Measurements from ENCODE around the gene KCNMA1.
A peak's percentile ranks its signal among the peaks of the same experiment; 100 is the strongest.

The KCNMA1 gene

GRCh38 chr10:77602231-77602912 lies 35.2 kb downstream of the KCNMA1 start:
- peak; percentile 63 for TF ChIP-seq Cebpa-rat (IDR thresholded peaks at IDR 0.05)
- H3K9me3 ChIP-seq: no peaks in the 10 kb centered on the region
- peak overlapping the region; percentile 97 for H3K4me2 ChIP-seq
- H3K4me3 ChIP-seq: peak overlapping the region; percentile 54; the same call in 1 of the 2 replicates
- peak overlapping the region; percentile 62 for H3K9ac ChIP-seq
- peak overlapping the region; percentile 76 for H3K27ac ChIP-seq
- H3K27me3 ChIP-seq: no peaks in the 10 kb centered on the region
- H3K36me3 ChIP-seq: no peaks in the 10 kb centered on the region
- no peaks in the 10 kb centered on the region for H4K20me1 ChIP-seq
- H3K4me1 ChIP-seq: peaks cover 80% of the 10 kb centered on the region

- TF ChIP-seq Cebpa-rat (IDR thresholded peaks at IDR 0.05): no peak
- H4K20me1 ChIP-seq: no peaks in the 10 kb centered on the region
- no peaks in the 10 kb centered on the region for H3K36me3 ChIP-seq
- no peak overlapping the region for H3K9ac ChIP-seq
- peak overlapping the region; percentile 76; the same call in 1 of the 2 replicates for H3K27ac ChIP-seq
- H3K4me3 ChIP-seq: no peak overlapping the region
- H3K9me3 ChIP-seq: no peaks in the 10 kb centered on the region
- H3K27me3 ChIP-seq: no peaks in the 10 kb centered on the region
- peaks cover 71% of the 10 kb centered on the region for H3K4me1 ChIP-seq
- peak overlapping the region; percentile 97 for H3K4me2 ChIP-seq
These were observed 36.1 kb downstream of the KCNMA1 start for GRCh38 chr10:77601488-77601887.

- peak overlapping the region; percentile 97 for H3K4me2 ChIP-seq
- H3K4me1 ChIP-seq: peaks cover 64% of the 10 kb centered on the region
- no peak for TF ChIP-seq Cebpa-rat (IDR thresholded peaks at IDR 0.05)
- no peaks in the 10 kb centered on the region for H4K20me1 ChIP-seq
- no peaks in the 10 kb centered on the region for H3K27me3 ChIP-seq
- no peak overlapping the region for H3K4me3 ChIP-seq
- no peak overlapping the region for H3K9ac ChIP-seq
- no peaks in the 10 kb centered on the region for H3K9me3 ChIP-seq
- H3K36me3 ChIP-seq: no peaks in the 10 kb centered on the region
- no peak overlapping the region; the same call in 1 of the 2 replicates for H3K27ac ChIP-seq
These were observed 37.0 kb downstream of the KCNMA1 start for GRCh38 chr10:77600640-77601039.

- Histone ChIP-seq H3K27me3 (no peaks in the 10 kb centered on the region), H3K27ac (no peak overlapping the region), H3K9me3 (no peaks in the 10 kb centered on the region), H4K20me1 (no peaks in the 10 kb centered on the region), H3K9ac (no peak overlapping the region), H3K4me2 (no peak overlapping the region), H3K4me3 (no peak overlapping the region), H3K4me1 (peaks cover 64% of the 10 kb centered on the region), H3K36me3 (no peaks in the 10 kb centered on the region)
- TF ChIP-seq Cebpa-rat (IDR thresholded peaks at IDR 0.05): no peak
These were observed 38.0 kb downstream of the KCNMA1 start for GRCh38 chr10:77599651-77600050.

GRCh38 chr10:77598606-77599005 lies 39.0 kb downstream of the KCNMA1 start:
- no peaks in the 10 kb centered on the region for H3K36me3 ChIP-seq
- H3K27me3 ChIP-seq: no peaks in the 10 kb centered on the region
- no peaks in the 10 kb centered on the region for H3K9me3 ChIP-seq
- no peak overlapping the region for H3K9ac ChIP-seq
- H3K4me1 ChIP-seq: peaks cover 64% of the 10 kb centered on the region
- H3K27ac ChIP-seq: peak overlapping the region; percentile 14; the same call in 1 of the 2 replicates
- no peak overlapping the region for H3K4me3 ChIP-seq
- no peak for TF ChIP-seq Cebpa-rat (IDR thresholded peaks at IDR 0.05)
- H3K4me2 ChIP-seq: no peak overlapping the region
- H4K20me1 ChIP-seq: no peaks in the 10 kb centered on the region

- H3K4me3 ChIP-seq: no peak overlapping the region
- TF ChIP-seq Cebpa-rat (IDR thresholded peaks at IDR 0.05): no peak
These were observed 40.0 kb downstream of the KCNMA1 start for GRCh38 chr10:77597560-77597959.

GRCh38 chr10:77594471-77594783 lies 43.2 kb downstream of the KCNMA1 start:
- TF ChIP-seq Cebpa-rat (IDR thresholded peaks at IDR 0.05): no peak

More at GRCh38 chr10:77597560-77597959, 40.0 kb downstream of the KCNMA1 start:
- no peaks in the 10 kb centered on the region for H3K36me3 ChIP-seq
- no peak overlapping the region for H3K9ac ChIP-seq
- H3K27me3 ChIP-seq: no peaks in the 10 kb centered on the region
- no peak overlapping the region for H3K27ac ChIP-seq
- H4K20me1 ChIP-seq: no peaks in the 10 kb centered on the region
- no peaks in the 10 kb centered on the region for H3K9me3 ChIP-seq
- H3K4me1 ChIP-seq: peaks cover 64% of the 10 kb centered on the region
- no peak overlapping the region for H3K4me2 ChIP-seq

GRCh38 chr10:77593771-77594470 lies 43.7 kb downstream of the KCNMA1 start:
- H3K9ac ChIP-seq: no peak overlapping the region
- H3K4me2 ChIP-seq: peak overlapping the region; percentile 76
- no peaks in the 10 kb centered on the region for H4K20me1 ChIP-seq
- H3K4me1 ChIP-seq: peaks cover 34% of the 10 kb centered on the region
- no peaks in the 10 kb centered on the region for H3K27me3 ChIP-seq
- TF ChIP-seq Cebpa-rat (IDR thresholded peaks at IDR 0.05): no peak
- H3K4me3 ChIP-seq: no peak overlapping the region
- H3K27ac ChIP-seq: peak overlapping the region; percentile 8; the same call in 1 of the 2 replicates
- peaks cover 4% of the 10 kb centered on the region; the same call in 1 of the 2 replicates for H3K9me3 ChIP-seq
- H3K36me3 ChIP-seq: no peaks in the 10 kb centered on the region

More at GRCh38 chr10:77594471-77594783, 43.2 kb downstream of the KCNMA1 start:
- Histone ChIP-seq H3K9ac (no peak overlapping the region), H3K36me3 (no peaks in the 10 kb centered on the region), H3K27me3 (no peaks in the 10 kb centered on the region), H3K4me3 (no peak overlapping the region), H3K4me1 (peaks cover 34% of the 10 kb centered on the region), H3K27ac (peak overlapping the region; percentile 8; the same call in 1 of the 2 replicates), H4K20me1 (no peaks in the 10 kb centered on the region), H3K4me2 (peak overlapping the region; percentile 76), H3K9me3 (no peaks in the 10 kb centered on the region)

- Histone ChIP-seq H3K4me2 (peak overlapping the region; percentile 76; the same call in 1 of the 2 replicates), H3K4me1 (peaks cover 34% of the 10 kb centered on the region), H3K27me3 (no peaks in the 10 kb centered on the region), H3K36me3 (no peaks in the 10 kb centered on the region), H3K9ac (no peak overlapping the region), H3K9me3 (peaks cover 7% of the 10 kb centered on the region; the same call in 1 of the 2 replicates), H3K27ac (no peak overlapping the region), H3K4me3 (no peak overlapping the region), H4K20me1 (no peaks in the 10 kb centered on the region)
- no peak for TF ChIP-seq Cebpa-rat (IDR thresholded peaks at IDR 0.05)
These were observed 44.5 kb downstream of the KCNMA1 start for GRCh38 chr10:77592946-77593636.
